GM12892 (cell line): Measurements from ENCODE around the gene FGF18.
"Not testable (repeated sequence)": the region's sequence is repeated elsewhere in the genome, so short reads cannot be mapped to it uniquely, and the experiment has no call there.

ENCODE experiments used
- POLR2A ChIP-seq: IDR thresholded peaks from 2 replicates; pipeline ENCODE4 v1.6.1; 2011; ENCODE audit warnings: low read depth, low read length, control low read depth
- POLR2AphosphoS5 ChIP-seq: IDR thresholded peaks from 2 replicates; pipeline ENCODE4 v1.6.1; 2011; ENCODE audit warnings: low read depth, low read length, control low read depth
- TAF1 ChIP-seq: IDR thresholded peaks from 2 replicates; pipeline ENCODE4 v1.6.1; 2011; ENCODE audit warnings: low read depth, mild to moderate bottlenecking, control low read depth, low read length, borderline replicate concordance

GRCh38 chr5:171396583-171396982 is 22.9 kb upstream of the FGF18 start:
- TF ChIP-seq POLR2A, TAF1: not testable (repeated sequence)
- peak; percentile 10; the same call in 1 of the 2 replicates for TF ChIP-seq POLR2AphosphoS5
